HEK293 (cell line): ENCODE results near the gene KLHL18.

ENCODE experiments used
- GLIS1 ChIP-seq: fragments of 450-650 bp; formaldehyde crosslinking; IDR thresholded peaks from 2 replicates; pipeline ENCODE4 v1.5.1; 2016; ENCODE audit warnings: missing biosample characterization, missing genetic modification characterization
- PRDM10 ChIP-seq: fragments of 450-650 bp; formaldehyde crosslinking; IDR thresholded peaks from 2 replicates; pipeline ENCODE4 v1.5.1; 2016; ENCODE audit warnings: missing biosample characterization, missing genetic modification characterization
- WT1 ChIP-seq: fragments of 450-650 bp; formaldehyde crosslinking; IDR thresholded peaks from 2 replicates; pipeline ENCODE4 v1.5.1; 2016; ENCODE audit warnings: missing biosample characterization, missing genetic modification characterization
- ZBTB6 ChIP-seq: fragments of 450-650 bp; formaldehyde crosslinking; IDR thresholded peaks from 2 replicates; pipeline ENCODE4 v1.5.1; 2017; ENCODE audit warnings: missing biosample characterization, missing genetic modification characterization
- ZNF175 ChIP-seq: fragments of 450-650 bp; formaldehyde crosslinking; IDR thresholded peaks from 2 replicates; pipeline ENCODE4 v1.5.1; 2016; ENCODE audit warnings: missing biosample characterization, missing genetic modification characterization
- ZNF292 ChIP-seq: fragments of 450-650 bp; formaldehyde crosslinking; IDR thresholded peaks from 2 replicates; pipeline ENCODE4 v1.5.1; 2016; ENCODE audit warnings: low read depth, missing biosample characterization, missing genetic modification characterization, borderline replicate concordance
- ZNF354C ChIP-seq: fragments of 450-650 bp; formaldehyde crosslinking; IDR thresholded peaks from 2 replicates; pipeline ENCODE4 v1.5.1; 2016; ENCODE audit warnings: missing biosample characterization, missing genetic modification characterization, low read depth, borderline replicate concordance
- ZNF549 ChIP-seq: fragments of 450-650 bp; IDR thresholded peaks from 2 replicates; pipeline ENCODE4 v1.5.1; 2018; ENCODE audit warnings: missing biosample characterization, missing genetic modification characterization, mild to moderate bottlenecking, inconsistent platforms, moderate library complexity
- ZNF600 ChIP-seq: fragments of 450-650 bp; formaldehyde crosslinking; IDR thresholded peaks from 2 replicates; pipeline ENCODE4 v1.5.1; 2016; ENCODE audit warnings: missing biosample characterization, missing genetic modification characterization
- ZNF623 ChIP-seq: fragments of 450-650 bp; formaldehyde crosslinking; IDR thresholded peaks from 2 replicates; pipeline ENCODE4 v1.5.1; 2016; ENCODE audit warnings: missing biosample characterization, missing genetic modification characterization
- ZSCAN23 ChIP-seq: fragments of 450-650 bp; formaldehyde crosslinking; IDR thresholded peaks from 2 replicates; pipeline ENCODE4 v1.5.1; 2016; ENCODE audit warnings: missing biosample characterization, missing genetic modification characterization

KLHL18 gene

GRCh38 chr3:47394881-47395280 lies 112.1 kb downstream of the KLHL18 start (continued):
- TF ChIP-seq PRDM10 (tag by site-specific recombination): no peak
- no peak for TF ChIP-seq ZNF354C (tag by site-specific recombination)
- TF ChIP-seq GLIS1 (tag by site-specific recombination): no peak
- TF ChIP-seq WT1 (tag by site-specific recombination): no peak
- TF ChIP-seq ZBTB6 (tag by site-specific recombination): no peak
- no peak for TF ChIP-seq ZSCAN23 (tag by site-specific recombination)
- no peak for TF ChIP-seq ZNF600
- TF ChIP-seq ZNF623 (tag by site-specific recombination): no peak
- TF ChIP-seq ZNF175 (tag by site-specific recombination): no peak
- no peak for TF ChIP-seq ZNF292 (tag by site-specific recombination)
- TF ChIP-seq ZNF549 (tag by site-specific recombination): no peak
